Fibroblast of skin of back (primary cell): ENCODE results near the gene HERC3. TPM values are rescaled to one million over a fixed set of nuclear protein-coding genes. Genes with fewer than 3 reads are reported as not detected.

ENCODE experiments used
- DNase-seq: peaks from one replicate; pipeline ENCODE4 v3.0.0-alpha.2; 2013
- polyA plus RNA-seq, 2 experiments: library from polyadenylated mRNA; unstranded; fragments of 120-200 nt; gene quantifications; one replicate each; pipeline ENCODE4 v1.2.1, GENCODE V29; 2013; ENCODE audit not compliant: insufficient read length in 2 of 2

Gene HERC3
- 13.7 TPM for polyA plus RNA-seq (2013, experiment 1 of 2; ENCODE audit: insufficient read length)
- 12.1 TPM for polyA plus RNA-seq (2013, experiment 2 of 2; ENCODE audit: insufficient read length)

DNA sequence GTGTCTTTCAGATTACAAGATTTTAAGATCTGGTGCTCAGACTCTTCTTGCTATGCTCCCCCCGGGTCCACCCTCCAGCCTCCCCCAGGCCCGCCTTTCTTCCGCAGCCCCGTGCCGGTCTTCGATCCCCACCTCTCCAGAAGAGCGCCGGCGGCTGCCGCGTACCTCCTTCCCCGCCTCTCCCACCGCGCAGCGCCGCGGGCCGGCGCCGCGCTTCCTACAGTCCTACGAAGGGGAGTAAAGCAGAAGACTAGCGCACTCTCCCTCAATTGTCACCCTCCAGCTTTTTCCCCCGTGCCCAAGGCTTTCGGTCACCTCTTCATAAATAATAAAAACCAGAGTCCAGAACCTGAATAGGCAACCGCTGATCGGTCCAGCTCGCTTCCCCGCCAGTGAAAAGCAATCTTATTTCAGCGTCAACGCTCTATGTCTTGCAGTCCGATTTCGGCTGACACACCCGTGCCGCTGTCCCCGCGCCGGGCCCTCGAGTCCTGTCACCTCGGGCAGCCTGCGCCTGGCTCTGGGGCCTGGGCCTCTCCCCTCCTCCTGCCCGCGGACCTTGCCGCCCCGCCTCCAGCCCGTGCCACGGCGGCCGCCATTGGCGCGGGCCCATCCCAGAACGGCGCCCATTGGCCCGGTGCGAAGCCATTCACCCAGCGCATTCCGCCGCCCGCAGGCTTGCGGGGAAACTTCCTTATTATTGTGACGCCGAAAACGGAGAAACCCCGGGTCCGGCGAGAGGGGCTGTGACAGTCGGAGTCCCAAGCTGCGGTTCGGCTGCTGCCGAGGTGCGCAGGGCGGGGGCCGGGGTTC is at the start of gene HERC3:
Gene HERC3 (plus strand): TSS at position 694 of the 813 bp plus-strand sequence. CDS start 13,344 bp downstream, outside the sequence.
- peak; percentile 88 for DNase-seq

DNA sequence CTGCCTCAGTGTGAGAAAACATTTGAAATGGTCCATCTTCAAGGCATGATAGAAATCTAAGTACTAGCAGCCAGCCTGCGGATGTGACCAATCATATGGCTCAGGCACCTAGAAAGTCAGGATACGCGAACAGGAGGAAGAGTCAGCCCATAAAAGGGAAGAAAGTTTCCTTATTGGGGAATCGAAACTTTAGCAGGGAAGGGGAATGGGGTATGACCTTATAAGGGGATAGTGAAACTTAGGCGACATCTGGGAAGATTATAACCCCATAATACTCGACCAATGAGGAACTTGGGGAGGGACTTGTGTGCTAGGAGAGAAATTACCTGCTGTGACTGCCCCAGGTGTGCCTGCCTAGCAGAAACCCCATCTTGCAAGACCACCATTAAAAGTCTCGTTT is 42.5 kb upstream of the HERC3 start:
- no peak for DNase-seq

DNA sequence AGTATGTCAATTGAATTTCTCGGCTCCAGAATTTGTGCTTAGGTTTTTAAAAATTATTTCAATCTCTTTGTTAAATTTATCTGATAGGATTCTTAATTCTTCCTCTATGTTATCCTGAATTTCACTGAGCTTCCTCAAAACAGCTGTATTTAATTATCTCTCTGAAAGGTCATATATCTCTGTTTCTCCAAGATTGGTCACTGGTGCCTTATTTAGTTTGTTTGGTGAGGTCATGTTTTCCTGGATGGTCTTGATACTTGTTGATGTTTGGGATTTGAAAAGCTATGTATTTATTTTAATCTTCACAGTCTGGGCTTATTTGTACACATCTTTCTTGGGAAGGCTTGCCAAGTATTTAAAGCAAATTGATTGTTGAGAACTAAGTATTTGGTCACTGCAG is 24.7 kb upstream of the HERC3 start:
- peak; percentile 8 for DNase-seq

DNA sequence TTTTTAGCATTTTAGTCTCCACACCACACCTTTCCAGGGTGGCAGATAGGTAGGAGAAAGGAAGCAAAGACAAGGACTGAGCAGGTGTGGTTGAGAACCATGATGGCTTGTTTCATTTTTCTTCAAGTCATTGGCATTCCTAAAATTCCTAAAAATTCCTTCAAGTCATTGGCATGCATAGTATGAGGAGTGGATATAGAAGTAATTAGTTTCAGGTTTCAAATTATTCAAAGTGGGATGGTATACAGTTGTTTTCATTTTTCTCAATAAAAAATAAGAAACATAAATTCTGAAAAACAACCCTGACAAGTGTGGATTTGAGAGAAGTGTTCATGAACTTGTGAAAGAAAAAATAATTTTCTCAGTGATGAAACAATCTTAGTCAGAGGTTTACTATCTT is 22.3 kb upstream of the HERC3 start:
- DNase-seq = peak; percentile 44

DNA sequence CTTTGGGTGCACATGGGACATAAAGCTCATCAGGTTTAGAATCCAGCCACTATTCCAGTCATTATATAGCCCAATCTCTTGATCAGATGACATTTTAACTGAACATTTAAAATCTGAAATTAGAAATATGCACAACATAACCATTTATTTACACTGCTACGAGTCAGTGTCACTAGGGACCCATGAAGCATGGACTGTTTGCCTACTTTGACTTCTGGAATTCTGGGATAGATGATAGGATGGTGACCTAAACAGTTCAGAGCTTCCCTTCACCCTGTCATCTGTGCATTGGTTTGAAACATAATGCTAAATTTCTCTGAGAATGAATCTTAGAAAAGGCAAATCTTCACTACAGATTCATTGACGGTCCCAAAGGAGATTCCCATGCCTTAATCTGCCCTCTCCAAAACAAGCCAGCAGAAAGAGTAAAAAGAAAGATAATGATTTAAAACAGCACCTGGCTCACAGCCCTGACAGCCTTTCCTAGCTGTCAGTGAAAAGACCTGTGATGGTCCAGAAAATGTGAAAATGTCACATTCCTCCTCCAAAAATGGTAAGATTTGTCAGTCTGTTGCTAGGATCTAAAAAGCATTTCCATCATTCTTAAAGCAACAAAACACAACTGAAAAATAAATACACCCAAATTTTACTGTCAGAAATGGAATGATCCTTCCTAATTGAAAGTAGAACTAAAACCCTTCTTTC is 18.9 kb upstream of the HERC3 start:
- peak; percentile 64 for DNase-seq

DNA sequence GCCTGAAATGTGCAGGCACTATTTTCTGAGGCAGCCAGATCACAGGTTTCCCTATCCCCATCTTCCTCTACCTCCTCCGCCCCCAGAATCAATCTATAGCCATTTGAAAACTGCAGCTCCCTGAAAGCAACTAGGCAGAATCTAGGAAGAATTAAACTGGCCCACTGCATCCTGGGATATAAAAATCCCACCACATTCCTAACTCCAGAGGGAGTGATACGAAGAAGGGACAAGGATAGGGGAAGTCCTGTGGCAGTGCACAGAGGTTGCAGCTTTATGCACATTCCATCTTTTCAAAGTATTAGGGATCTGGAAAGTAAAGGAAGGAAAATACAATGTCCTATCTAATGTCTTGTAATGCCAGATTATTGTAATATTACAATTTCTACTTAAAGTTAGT is 18.3 kb upstream of the HERC3 start:
- peak; percentile 63 for DNase-seq

DNA sequence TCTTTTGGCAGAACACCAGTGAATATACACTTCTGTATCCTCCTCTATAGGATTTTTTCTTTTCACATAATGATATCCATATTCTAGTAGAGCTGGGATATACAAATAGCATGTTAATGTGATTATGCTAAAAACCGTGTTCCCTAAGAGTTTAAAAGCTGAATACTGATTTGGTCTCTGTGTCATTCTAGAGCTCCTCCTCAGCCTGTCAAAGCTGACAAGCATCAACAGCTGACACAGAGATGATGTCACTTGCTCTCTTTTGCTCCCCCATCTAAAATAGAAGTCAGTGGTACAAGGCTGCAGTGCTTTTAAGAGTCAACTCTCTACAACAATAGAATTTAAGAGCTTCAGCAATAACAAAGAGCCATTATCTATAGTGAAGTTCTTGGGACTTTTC is 17.1 kb upstream of the HERC3 start:
- no peak for DNase-seq

DNA sequence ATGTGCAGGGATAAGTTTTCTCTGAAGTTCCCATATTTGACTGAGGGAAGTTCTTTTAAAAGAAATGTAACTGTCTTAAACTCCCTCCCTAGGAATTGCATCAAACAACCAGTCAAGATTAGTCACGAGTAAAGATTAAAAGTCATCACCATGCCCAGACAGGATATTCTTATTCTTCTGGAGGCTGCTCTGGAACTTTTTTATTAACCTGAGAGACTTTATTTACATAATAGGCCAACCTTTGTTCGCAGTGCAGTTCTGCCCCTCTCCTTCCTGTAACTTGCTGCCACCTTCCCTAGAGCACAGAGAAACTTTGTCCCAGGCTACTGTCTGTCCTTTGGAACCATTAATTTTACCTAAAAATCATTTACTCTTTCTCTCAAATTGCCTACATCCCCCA is 9.8 kb upstream of the HERC3 start:
- no peak for DNase-seq

DNA sequence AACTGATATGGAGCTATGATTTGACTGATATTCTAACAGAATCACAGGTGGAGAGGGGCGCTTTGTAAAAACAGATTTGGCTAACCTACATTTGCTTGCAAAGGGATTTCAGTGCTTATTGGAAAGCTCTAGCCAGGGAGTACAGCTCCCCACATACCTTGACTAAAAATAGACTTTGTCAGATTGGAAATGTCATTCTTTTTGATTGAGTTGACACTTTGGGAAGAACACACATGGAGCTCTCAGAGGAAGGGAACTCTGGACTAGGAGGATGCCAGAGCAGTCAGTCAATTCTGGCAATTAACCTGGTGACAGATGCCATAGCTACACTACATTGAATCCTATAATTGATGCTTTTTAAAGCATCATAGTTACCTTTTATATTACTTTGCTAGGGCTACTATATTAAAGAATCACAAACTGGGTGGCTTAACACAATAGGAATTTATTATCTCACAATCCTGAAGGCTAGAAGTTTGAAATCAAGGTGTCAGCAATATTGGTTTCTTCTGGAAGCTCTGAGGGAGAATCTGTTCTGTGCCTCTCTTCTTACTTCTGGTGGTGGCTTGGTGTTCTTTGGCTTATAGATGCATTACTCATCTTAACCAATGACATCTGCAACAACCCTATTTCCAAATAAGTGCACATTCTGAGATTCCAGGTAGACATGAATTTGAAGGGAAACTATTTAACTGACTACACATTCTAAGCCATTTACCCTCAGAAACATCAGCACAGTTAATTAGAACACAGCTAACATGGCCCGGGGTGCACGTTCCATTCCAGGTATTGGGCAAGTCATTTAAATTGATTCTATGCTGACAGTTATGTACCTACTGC is 8.4 kb upstream of the HERC3 start:
- DNase-seq = no peak

DNA sequence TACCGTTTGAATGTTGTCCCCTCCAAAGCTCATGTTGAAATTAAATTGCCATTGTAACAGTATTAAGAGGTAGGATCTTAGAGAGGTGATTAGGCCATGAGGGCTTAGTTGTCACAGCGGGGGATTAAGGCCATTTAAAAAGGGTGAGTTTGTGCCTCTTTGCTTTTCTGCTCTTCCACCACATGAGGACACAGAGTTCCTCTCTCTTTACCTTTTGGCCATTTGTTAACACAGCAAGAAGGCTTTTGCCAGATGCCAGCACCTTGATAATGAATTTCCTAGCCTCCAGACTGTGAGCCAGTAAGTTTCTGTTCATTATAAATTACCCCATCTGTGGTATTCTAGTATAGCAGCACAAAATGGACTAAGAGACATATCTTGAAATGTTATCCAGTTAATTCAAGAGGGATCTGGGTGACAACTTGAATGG is 7.8 kb upstream of the HERC3 start:
- DNase-seq = no peak

DNA sequence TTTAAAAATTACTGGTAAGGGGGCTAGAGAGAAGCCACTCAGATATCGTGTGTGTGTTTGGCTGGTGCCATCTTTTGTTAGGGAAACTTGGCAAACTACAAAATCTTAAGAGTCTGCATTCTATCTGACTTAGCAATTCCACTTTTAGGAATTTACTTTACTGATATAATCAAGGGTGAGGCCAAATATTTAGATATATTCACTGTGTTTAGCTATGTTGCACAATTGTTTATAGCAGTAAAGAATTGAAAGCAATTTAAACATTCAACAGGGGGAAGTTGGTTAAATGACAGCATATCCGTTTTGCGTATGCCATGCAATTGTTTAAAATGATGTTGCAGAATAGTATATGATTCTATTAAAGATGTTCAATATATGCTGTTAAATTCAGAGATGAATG is 6.4 kb upstream of the HERC3 start:
- no peak for DNase-seq

DNA sequence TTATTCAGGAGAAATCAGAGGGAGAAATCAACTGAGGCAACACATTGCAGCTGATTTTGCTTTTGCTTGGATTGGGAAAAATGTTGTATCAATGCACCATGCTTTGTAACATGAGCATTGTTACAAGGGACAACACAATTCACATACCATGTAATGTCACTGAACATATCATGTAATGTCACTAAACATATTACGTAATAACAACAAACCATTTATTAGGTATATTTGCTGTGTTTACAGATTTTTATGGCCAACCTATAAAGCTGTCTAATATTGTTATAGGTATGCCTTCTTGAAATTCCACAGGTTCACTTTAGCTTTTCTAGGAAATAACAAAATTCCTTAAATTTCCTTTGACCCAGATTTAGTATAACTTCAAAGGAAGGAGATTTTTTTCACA is 5.0 kb upstream of the HERC3 start:
- no peak for DNase-seq

DNA sequence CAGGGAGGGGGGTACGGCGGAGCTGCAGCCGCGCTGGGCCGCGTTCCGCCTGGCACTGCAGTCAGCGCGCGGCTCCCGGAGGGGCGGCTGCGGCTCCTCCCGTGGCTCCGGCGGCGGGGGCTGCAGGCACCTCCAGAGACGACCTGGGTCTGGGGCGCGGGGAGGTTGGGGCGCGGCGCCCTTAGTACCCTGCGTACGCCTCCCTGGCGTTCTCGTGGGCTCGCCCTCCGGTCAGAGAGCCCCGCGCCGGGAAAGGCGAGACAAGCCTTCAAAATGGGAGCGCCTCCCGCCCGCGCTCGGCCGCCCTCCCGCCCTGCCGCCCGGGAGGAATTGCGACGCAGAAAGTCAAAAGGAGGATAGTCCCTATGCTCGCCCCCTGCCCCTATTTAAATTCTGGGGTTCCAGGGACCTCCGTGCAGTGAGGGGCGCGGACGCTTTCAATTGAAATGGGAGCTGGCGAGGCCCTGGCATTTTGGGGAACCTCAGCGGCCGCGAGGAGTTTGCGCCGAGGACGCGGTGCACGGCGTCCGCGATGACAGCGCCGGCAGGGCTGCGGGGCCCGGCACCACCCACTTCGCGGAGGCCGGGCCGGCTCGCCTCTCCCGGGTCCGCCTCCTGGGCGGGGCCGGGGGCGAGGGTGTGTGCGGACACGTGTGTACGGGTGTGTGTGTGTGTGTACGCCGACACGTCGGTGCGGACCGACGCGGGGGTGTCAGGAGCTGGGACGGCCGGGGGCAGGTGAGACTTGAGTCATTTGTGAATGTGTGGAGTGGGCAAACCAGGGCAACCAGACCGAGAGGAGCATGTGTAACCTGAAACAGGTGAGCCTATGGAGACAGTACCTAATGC is 544 bp downstream of the HERC3 start:
- DNase-seq = peak; percentile 78

DNA sequence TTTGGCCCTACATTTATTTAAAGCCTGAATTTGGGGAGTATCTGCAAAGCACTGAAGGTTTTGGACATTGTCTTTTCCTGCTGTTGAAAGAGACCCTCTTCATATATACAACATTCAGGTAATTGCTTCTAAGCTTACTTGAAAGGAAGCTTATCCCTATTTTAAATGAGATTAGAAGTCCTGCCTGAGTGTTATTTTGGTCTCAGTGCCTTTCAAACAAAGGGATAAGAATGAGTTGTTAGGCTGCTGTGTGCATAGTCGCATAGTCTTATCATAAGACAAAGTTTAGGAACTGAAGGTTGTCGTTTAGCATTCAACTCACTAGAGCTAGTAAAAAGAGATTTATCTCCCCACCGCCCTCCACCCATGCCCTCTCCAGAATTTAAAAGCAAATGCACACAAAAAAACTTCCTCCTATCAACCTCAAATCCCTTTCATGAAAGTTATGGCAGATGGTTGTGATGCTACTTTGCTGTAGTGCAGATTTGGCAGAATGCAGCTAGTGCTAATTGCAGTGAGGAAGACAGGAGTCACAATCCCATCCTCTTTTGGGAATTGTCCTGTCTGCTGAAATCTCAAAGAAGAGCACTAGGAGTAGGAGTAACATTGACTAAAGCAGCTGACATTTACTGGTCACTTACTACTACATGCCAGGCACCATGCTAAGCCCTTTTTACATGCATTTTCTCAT is 5.8 kb downstream of the HERC3 start:
- no peak for DNase-seq

DNA sequence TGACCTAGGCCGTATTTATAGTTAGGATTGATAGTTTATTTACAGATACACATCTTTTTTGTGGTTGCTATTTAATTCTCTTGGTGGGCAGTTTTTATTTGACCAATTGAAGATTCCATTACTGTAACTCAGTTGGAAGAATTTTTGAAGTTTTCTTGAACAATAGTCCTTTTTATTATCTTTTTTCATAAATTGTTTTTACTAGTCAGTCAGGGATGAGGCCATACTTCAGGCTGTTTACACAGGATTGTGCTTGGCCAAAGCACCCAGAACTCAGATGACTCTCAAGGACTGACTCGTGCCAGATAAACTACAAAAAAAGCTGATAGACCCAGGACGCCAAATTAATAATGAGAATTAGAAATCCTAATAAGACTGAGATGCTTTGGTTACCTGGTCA is 7.0 kb downstream of the HERC3 start:
- peak; percentile 66 for DNase-seq

DNA sequence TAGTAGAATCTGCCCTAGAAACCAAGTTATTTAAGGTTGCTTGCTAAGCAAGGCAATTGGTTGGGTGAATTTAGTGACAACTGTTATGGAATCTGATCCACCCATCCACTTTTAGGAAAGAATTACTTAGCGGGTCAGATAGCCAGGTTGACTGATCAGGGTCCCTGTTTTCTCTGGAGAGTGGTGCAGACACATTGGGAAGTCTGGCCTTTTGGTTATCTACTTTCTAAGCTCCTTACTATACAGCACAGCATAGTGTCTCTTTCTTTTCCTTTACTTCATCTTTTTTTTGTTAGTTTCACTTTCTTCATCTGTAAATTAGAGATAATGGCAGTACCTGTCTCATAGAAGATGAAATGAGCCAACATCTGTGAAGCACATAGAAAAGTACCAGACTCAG is 7.4 kb downstream of the HERC3 start:
- DNase-seq = no peak

DNA sequence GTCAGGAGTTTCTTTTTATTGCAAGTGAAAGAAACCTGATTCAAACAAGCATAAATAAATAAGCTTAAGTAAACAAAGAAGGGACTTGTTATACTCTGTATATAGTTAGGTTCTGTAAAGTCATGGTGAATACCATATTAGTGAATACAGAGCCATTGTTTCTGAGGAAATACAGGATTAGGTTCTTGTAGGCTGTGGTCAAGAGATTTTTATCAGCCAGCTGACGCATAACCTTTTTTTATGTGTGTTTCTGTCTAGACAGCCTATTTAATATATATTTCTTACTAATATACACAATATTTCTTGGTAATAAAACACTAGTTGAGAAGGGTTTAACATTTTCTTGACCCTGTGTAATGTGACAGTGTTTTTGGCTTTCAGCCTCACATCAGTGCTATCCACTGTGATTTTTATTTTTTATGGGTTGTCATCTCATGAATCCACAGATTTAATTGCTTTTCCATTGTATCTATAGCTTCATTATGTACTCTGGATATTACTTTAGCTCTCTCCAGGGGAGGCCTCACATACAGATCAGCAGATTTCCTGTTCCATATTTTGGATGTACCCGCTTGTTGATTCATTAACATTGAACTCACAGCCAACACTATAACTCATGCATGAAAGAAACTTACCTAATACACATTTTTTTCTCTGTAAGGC is 8.0 kb downstream of the HERC3 start:
- DNase-seq = peak; percentile 87

DNA sequence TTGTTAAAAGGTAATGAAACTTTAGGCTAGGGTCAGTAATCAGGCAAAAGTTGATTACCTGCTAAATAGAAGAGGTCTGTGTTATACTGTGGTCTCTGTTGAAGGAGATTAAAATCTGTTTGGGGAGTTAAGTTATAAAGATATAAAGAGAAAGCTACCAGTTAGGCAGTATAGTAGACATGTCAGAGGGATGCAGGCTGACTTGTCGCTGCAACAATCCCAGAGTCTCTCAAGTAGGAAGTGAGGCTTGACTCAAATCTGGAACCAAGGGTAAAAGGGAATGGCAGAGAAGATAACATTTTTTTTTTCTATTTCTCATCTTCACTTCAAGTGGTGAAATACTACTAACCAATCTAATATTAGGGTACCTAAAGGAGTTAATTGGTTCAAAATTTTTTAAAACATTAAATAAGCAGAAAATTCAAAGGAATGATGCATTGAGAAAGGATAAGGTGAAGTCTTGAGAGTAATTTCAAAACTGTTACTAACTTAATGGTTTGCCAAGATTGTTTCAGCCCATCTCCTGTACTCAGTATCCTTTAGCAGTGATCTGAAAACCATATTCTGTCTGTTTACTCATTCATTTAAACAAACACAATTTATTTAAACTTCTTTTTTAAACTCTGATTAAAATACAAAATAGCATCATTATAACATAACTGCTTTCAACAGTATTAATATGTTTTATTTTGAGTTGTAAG is 12.8 kb downstream of the HERC3 start:
- no peak for DNase-seq

DNA sequence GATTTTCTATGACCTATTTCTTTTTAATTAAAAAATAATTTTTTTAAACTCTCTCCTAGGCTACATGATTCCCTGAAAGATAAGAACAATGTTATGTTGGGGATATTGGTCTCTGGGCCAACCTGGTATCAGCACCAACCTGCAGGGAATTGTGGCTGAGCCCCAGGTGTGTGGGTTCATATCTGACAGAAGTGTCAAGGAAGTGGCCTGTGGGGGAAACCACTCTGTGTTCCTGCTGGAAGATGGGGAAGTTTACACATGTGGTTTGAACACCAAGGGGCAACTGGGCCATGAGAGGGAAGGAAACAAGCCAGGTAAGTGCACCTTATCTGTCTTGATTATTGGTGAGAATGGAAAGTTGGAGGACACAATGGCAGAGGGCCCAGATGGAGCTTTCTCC is 13.5 kb downstream of the HERC3 start:
- DNase-seq = no peak

DNA sequence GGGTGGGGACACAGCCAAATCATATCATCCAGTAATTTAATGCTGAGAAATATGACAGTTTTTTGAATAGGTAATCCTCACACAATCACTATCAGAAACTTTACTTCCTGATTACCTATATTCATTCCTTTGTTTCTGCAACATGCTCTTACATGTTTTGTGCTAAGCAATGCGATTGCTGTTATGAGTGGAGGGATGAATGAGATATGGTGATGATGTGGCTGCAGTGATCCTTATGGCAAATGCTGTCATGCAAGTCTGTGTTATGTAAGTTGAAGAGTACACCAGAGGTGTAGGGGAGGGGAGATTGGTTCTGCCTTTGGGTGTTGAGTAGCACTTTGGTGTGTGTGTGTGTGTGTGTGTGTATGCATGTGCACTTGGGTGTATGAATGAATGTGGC is 14.6 kb downstream of the HERC3 start:
- DNase-seq = no peak
